GM23338 (cell line): ENCODE measurements around the gene SNCB. TPM values are rescaled to one million over a fixed set of nuclear protein-coding genes. Genes with fewer than 3 reads are reported as not detected.
A peak's percentile ranks its signal among the peaks of the same experiment; 100 is the strongest.

Source experiments
- ATAC-seq: fragments of 200-7000 bp; cut with Tn5 transposase; 3 replicates; pipeline ENCODE4 v1.9.1; 2020
- DNase-seq: peaks from one replicate; pipeline ENCODE4 v3.0.0-alpha.2; 2015; ENCODE audit warnings: low spot score
- H2AFZ ChIP-seq: fragments of 200-600 bp; sonication (generic); 2 replicates; pipeline ENCODE4 v1.8.0; 2016; ENCODE audit warnings: antibody characterized with exemption, mild to moderate bottlenecking, moderate library complexity
- H3F3A ChIP-seq: fragments of 200-600 bp; sonication (generic); replicated peaks from 2 replicates; pipeline ENCODE4 v1.8.0; 2017; ENCODE audit warnings: antibody characterized with exemption, mixed run types, low read depth
- H3K27ac ChIP-seq: fragments of 200-600 bp; sonication (generic); 2 replicates; pipeline ENCODE4 v1.6.1; 2016; ENCODE audit warnings: low read depth
- H3K27me3 ChIP-seq: fragments of 200-600 bp; sonication (generic); 2 replicates; pipeline ENCODE4 v1.8.0; 2016; ENCODE audit warnings: mild to moderate bottlenecking, mixed run types, moderate library complexity; ENCODE audit not compliant: insufficient read depth
- H3K36me3 ChIP-seq: fragments of 200-600 bp; sonication (generic); 2 replicates; pipeline ENCODE4 v1.8.0; 2016; ENCODE audit warnings: mild to moderate bottlenecking; ENCODE audit not compliant: insufficient read depth
- H3K4me1 ChIP-seq: fragments of 200-600 bp; sonication (generic); 2 replicates; pipeline ENCODE4 v1.8.0; 2016; ENCODE audit warnings: mild to moderate bottlenecking, moderate library complexity; ENCODE audit not compliant: insufficient read depth
- H3K4me2 ChIP-seq: fragments of 200-600 bp; sonication (generic); 2 replicates; pipeline ENCODE4 v1.7.1; 2017; ENCODE audit warnings: mixed run types
- H3K4me3 ChIP-seq: fragments of 200-600 bp; sonication (generic); 2 replicates; pipeline ENCODE4 v1.6.1; 2016; ENCODE audit warnings: mixed run types
- H3K79me2 ChIP-seq: fragments of 200-600 bp; sonication (generic); replicated peaks from 2 replicates; pipeline ENCODE4 v1.8.0; 2017; ENCODE audit warnings: mild to moderate bottlenecking; ENCODE audit not compliant: insufficient read depth
- H3K9me2 ChIP-seq: fragments of 200-600 bp; sonication (generic); 2 replicates; pipeline ENCODE4 v1.8.0; 2017; ENCODE audit not compliant: insufficient read depth
- H4K20me1 ChIP-seq: fragments of 200-600 bp; sonication (generic); replicated peaks from 2 replicates; pipeline ENCODE4 v1.8.0; 2017; ENCODE audit warnings: mild to moderate bottlenecking; ENCODE audit not compliant: insufficient read depth
- H3K27ac Mint-ChIP-seq: 2 replicates; pipeline ENCODE4 v1.8.0; 2020; ENCODE audit warnings: inconsistent platforms, mild to moderate bottlenecking, moderate library complexity, mixed read lengths
- H3K27me3 Mint-ChIP-seq: 3 replicates; pipeline ENCODE4 v1.8.0; 2022; ENCODE audit warnings: low read depth, mild to moderate bottlenecking, moderate library complexity, mixed read lengths, inconsistent platforms; ENCODE audit not compliant: insufficient read depth, poor library complexity
- H3K36me3 Mint-ChIP-seq: 3 replicates; pipeline ENCODE4 v1.8.0; 2021; ENCODE audit warnings: low read depth, mild to moderate bottlenecking, inconsistent platforms, moderate library complexity, mixed read lengths
- H3K4me1 Mint-ChIP-seq: 3 replicates; pipeline ENCODE4 v1.8.0; 2020; ENCODE audit warnings: mild to moderate bottlenecking, inconsistent platforms, mixed read lengths
- H3K4me3 Mint-ChIP-seq: 3 replicates; pipeline ENCODE4 v1.8.0; 2021; ENCODE audit warnings: moderate library complexity, mild to moderate bottlenecking, inconsistent platforms, mixed read lengths
- H3K9me3 Mint-ChIP-seq: 3 replicates; pipeline ENCODE4 v1.8.0; 2020; ENCODE audit warnings: moderate library complexity, mild to moderate bottlenecking, inconsistent platforms, mixed read lengths
- CREB1 ChIP-seq: fragments of 250-450 bp; sonication (Bioruptor Pico); IDR thresholded peaks from 2 replicates; pipeline ENCODE4 v1.5.0; 2020; ENCODE audit warnings: low read depth, mild to moderate bottlenecking, moderate library complexity
- EZH2 ChIP-seq: fragments of 200-600 bp; sonication (generic); IDR thresholded peaks from one replicate; pipeline ENCODE4 v1.8.0; 2017; ENCODE audit warnings: antibody characterized with exemption, mild to moderate bottlenecking, low read depth; ENCODE audit not compliant: unreplicated experiment
- EZH2phosphoT487 ChIP-seq: fragments of 200-600 bp; sonication (generic); IDR thresholded peaks from one replicate; pipeline ENCODE4 v1.8.1; 2018; ENCODE audit warnings: antibody characterized with exemption; ENCODE audit not compliant: unreplicated experiment
- JUNB ChIP-seq: IDR thresholded peaks from one replicate; pipeline ENCODE4 v1.6.1; 2016; ENCODE audit warnings: antibody characterized with exemption; ENCODE audit not compliant: unreplicated experiment
- NANOG ChIP-seq: IDR thresholded peaks from 2 replicates; pipeline ENCODE4 v1.6.1; 2016; ENCODE audit warnings: antibody characterized with exemption, borderline replicate concordance
- POLR2AphosphoS5 ChIP-seq: IDR thresholded peaks from 2 replicates; pipeline ENCODE4 v1.6.1; 2016; ENCODE audit warnings: antibody characterized with exemption, low read depth
- ZNF114 ChIP-seq: fragments of 250-450 bp; sonication (Bioruptor Pico); IDR thresholded peaks from 2 replicates; pipeline ENCODE4 v1.5.0; 2020; ENCODE audit warnings: mild to moderate bottlenecking, moderate library complexity
- ZNF331 ChIP-seq: fragments of 250-450 bp; sonication (Bioruptor Pico); IDR thresholded peaks from 2 replicates; pipeline ENCODE4 v1.5.0; 2020; ENCODE audit warnings: low read depth, mild to moderate bottlenecking, moderate library complexity
- polyA plus RNA-seq: library from polyadenylated mRNA; unstranded; fragments of >200 nt; fragmentation: Nextera tagmentation; extraction: Ambion mirVana; gene quantifications from 2 replicates; pipeline ENCODE4 v1.2.1, GENCODE V29; 2016
- total RNA-seq: library from RNA; depleted of rRNA; stranded (reverse); fragments of >200 nt; shearing (Covaris generic); gene quantifications from 2 replicates; pipeline ENCODE4 v1.2.3, GENCODE V29; 2014
- TF ChIP-seq, protein P1 (sequence below): IDR thresholded peaks from one replicate; pipeline ENCODE4 v1.6.1; 2018; ENCODE audit warnings: antibody characterized with exemption; ENCODE audit not compliant: unreplicated experiment
- TF ChIP-seq, protein P2 (sequence below): IDR thresholded peaks from 2 replicates; pipeline ENCODE4 v1.6.1; 2016; ENCODE audit warnings: antibody characterized with exemption
- TF ChIP-seq, protein P3 (sequence below), 2 experiments: fragments of 200-600 bp in 1 of 2; sonication (generic) in 1 of 2; conservative IDR thresholded peaks; 2 replicates each; pipeline versions ENCODE4 v1.5.1 to v1.6.1; 2016 to 2017; ENCODE audit warnings: antibody characterized with exemption in 2 of 2, low read depth in 2 of 2, mild to moderate bottlenecking in 2 of 2, moderate library complexity in 1 of 2

Gene SNCB
- total and polyA plus RNA-seq, 2 experiments from 2014 or later = 3.6 to 13.5 TPM

DNA sequence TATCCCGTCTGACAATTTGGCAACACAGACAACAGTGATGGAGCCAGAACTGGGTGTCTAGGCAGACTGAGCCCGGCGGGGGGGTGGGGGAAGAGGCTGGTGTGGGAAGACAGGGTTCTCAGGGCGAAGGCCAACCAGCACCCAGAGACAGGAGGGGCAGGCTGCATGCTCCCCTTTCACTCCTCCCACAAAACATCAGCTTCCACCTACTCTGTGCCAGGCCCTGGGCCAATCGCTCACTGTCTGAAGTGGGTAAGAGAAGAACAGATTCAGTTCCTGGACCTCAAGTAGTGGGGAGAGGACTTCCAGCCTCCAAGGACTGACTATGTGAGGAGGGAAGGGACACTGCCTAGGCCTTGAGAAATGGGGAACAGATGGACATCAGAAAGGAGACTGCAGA is 2.8 kb downstream of the SNCB start:
- no peak overlapping the region; the same call in 2 of the 3 replicates for H3K4me3 Mint-ChIP-seq
- Histone ChIP-seq H3K36me3 (no peaks in the 10 kb centered on the region), H3K27me3 (peaks cover 41% of the 10 kb centered on the region), H4K20me1 (peaks cover 6% of the 10 kb centered on the region; the same call in 1 of the 2 replicates), H3K4me3 (no peak overlapping the region), H3K9me2 (no peaks in the 10 kb centered on the region), H3K27ac (no peak overlapping the region), H3K4me1 (peaks cover 15% of the 10 kb centered on the region), H3F3A (peaks cover 5% of the 10 kb centered on the region; the same call in 1 of the 2 replicates), H3K4me2 (no peak overlapping the region), H3K79me2 (no peaks in the 10 kb centered on the region), H2AFZ (no peak overlapping the region)
- no peaks in the 10 kb centered on the region for H3K36me3 Mint-ChIP-seq
- ATAC-seq (no peak), DNase-seq (no peak)
- peaks cover 2% of the 10 kb centered on the region; the same call in 1 of the 3 replicates for H3K9me3 Mint-ChIP-seq
- no peak overlapping the region for H3K27ac Mint-ChIP-seq
- H3K4me1 Mint-ChIP-seq = peaks cover 32% of the 10 kb centered on the region
- H3K27me3 Mint-ChIP-seq = peaks cover 44% of the 10 kb centered on the region
- TF ChIP-seq EZH2 (no peak), ZNF114 (no peak)

DNA sequence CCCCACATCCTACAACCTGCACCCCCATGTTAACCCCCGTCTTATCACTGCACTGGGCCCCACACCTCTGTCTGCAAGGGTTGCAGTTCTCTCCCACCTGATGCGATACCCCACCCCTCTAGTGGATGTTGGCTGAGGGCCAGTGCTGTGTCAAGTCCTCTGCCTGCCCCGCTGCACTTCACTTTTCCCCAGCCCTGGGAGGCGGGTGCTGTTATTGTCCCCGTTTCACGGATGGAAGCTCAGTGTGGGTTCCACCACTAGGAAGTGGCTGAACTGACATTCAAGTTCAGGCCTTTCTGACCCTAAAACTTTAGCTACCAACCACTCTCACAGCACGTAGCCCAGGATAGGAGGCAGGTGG is 3.5 kb downstream of the SNCB start:
- Mint-ChIP-seq H3K4me1 (peaks cover 32% of the 10 kb centered on the region), H3K36me3 (no peaks in the 10 kb centered on the region), H3K9me3 (peaks cover 2% of the 10 kb centered on the region; the same call in 2 of the 3 replicates), H3K27ac (peak overlapping the region; percentile 24; the same call in 1 of the 2 replicates), H3K4me3 (no peak overlapping the region; the same call in 2 of the 3 replicates), H3K27me3 (peaks cover 43% of the 10 kb centered on the region)
- H3K9me2 ChIP-seq = no peaks in the 10 kb centered on the region
- no peak overlapping the region for H3K27ac ChIP-seq
- no peak overlapping the region for H3K4me2 ChIP-seq
- H3K4me3 ChIP-seq = no peak overlapping the region
- DNase-seq (no peak), ATAC-seq (no peak)
- H3K79me2 ChIP-seq = no peaks in the 10 kb centered on the region
- peaks cover 6% of the 10 kb centered on the region; the same call in 1 of the 2 replicates for H4K20me1 ChIP-seq
- H3F3A ChIP-seq = peaks cover 5% of the 10 kb centered on the region; the same call in 1 of the 2 replicates
- peaks cover 15% of the 10 kb centered on the region for H3K4me1 ChIP-seq
- H2AFZ ChIP-seq = no peak overlapping the region
- H3K36me3 ChIP-seq = no peaks in the 10 kb centered on the region
- peaks cover 35% of the 10 kb centered on the region for H3K27me3 ChIP-seq
- no peak for TF ChIP-seq JUNB
- no peak for TF ChIP-seq ZNF331 (CRISPR knock-in tag)
- no peak for TF ChIP-seq NANOG
- TF ChIP-seq POLR2AphosphoS5 = no peak
- TF ChIP-seq CREB1 (CRISPR knock-in tag) = no peak
- no peak for TF ChIP-seq EZH2phosphoT487
- TF ChIP-seq, protein P1, sequence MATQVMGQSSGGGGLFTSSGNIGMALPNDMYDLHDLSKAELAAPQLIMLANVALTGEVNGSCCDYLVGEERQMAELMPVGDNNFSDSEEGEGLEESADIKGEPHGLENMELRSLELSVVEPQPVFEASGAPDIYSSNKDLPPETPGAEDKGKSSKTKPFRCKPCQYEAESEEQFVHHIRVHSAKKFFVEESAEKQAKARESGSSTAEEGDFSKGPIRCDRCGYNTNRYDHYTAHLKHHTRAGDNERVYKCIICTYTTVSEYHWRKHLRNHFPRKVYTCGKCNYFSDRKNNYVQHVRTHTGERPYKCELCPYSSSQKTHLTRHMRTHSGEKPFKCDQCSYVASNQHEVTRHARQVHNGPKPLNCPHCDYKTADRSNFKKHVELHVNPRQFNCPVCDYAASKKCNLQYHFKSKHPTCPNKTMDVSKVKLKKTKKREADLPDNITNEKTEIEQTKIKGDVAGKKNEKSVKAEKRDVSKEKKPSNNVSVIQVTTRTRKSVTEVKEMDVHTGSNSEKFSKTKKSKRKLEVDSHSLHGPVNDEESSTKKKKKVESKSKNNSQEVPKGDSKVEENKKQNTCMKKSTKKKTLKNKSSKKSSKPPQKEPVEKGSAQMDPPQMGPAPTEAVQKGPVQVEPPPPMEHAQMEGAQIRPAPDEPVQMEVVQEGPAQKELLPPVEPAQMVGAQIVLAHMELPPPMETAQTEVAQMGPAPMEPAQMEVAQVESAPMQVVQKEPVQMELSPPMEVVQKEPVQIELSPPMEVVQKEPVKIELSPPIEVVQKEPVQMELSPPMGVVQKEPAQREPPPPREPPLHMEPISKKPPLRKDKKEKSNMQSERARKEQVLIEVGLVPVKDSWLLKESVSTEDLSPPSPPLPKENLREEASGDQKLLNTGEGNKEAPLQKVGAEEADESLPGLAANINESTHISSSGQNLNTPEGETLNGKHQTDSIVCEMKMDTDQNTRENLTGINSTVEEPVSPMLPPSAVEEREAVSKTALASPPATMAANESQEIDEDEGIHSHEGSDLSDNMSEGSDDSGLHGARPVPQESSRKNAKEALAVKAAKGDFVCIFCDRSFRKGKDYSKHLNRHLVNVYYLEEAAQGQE = no peak
- TF ChIP-seq, protein P2, sequence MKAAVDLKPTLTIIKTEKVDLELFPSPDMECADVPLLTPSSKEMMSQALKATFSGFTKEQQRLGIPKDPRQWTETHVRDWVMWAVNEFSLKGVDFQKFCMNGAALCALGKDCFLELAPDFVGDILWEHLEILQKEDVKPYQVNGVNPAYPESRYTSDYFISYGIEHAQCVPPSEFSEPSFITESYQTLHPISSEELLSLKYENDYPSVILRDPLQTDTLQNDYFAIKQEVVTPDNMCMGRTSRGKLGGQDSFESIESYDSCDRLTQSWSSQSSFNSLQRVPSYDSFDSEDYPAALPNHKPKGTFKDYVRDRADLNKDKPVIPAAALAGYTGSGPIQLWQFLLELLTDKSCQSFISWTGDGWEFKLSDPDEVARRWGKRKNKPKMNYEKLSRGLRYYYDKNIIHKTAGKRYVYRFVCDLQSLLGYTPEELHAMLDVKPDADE = no peak
- TF ChIP-seq ZNF114 = no peak
- TF ChIP-seq, protein P3, sequence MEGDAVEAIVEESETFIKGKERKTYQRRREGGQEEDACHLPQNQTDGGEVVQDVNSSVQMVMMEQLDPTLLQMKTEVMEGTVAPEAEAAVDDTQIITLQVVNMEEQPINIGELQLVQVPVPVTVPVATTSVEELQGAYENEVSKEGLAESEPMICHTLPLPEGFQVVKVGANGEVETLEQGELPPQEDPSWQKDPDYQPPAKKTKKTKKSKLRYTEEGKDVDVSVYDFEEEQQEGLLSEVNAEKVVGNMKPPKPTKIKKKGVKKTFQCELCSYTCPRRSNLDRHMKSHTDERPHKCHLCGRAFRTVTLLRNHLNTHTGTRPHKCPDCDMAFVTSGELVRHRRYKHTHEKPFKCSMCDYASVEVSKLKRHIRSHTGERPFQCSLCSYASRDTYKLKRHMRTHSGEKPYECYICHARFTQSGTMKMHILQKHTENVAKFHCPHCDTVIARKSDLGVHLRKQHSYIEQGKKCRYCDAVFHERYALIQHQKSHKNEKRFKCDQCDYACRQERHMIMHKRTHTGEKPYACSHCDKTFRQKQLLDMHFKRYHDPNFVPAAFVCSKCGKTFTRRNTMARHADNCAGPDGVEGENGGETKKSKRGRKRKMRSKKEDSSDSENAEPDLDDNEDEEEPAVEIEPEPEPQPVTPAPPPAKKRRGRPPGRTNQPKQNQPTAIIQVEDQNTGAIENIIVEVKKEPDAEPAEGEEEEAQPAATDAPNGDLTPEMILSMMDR (conservative IDR thresholded peaks at IDR 0.05; ENCODE audit: low read depth in 2 of 2) = no peak
